ENCODE data around the gene PARP14.

GRCh38 chr3:122642935-122643334, 37.7 kb upstream of the PARP14 start:
- TF ChIP-seq POLR2A (IDR thresholded peaks at IDR 0.05; ENCODE audit: low read depth, low read length) (no peak), POLR2AphosphoS5 (IDR thresholded peaks at IDR 0.05; ENCODE audit: insufficient read depth, low read depth, low read length) (no peak), MYC (IDR thresholded peaks at IDR 0.05; ENCODE audit: low read depth, low read length) (no peak), JUN (IDR thresholded peaks at IDR 0.05; ENCODE audit: borderline replicate concordance, insufficient read depth, insufficient read length, low read depth) (no peak), GATA2 (IDR thresholded peaks at IDR 0.05; ENCODE audit: insufficient read depth, insufficient read length, low read depth, low read length) (no peak), EZH2 (IDR thresholded peaks at IDR 0.05; ENCODE audit: borderline replicate concordance, low read depth, low read length, severe bottlenecking) (no peak), MAX (IDR thresholded peaks at IDR 0.05; ENCODE audit: insufficient read depth, insufficient read length) (no peak), FOS (IDR thresholded peaks at IDR 0.05; ENCODE audit: borderline replicate concordance, insufficient read depth, low read length) (no peak)
- TF ChIP-seq, protein P1, sequence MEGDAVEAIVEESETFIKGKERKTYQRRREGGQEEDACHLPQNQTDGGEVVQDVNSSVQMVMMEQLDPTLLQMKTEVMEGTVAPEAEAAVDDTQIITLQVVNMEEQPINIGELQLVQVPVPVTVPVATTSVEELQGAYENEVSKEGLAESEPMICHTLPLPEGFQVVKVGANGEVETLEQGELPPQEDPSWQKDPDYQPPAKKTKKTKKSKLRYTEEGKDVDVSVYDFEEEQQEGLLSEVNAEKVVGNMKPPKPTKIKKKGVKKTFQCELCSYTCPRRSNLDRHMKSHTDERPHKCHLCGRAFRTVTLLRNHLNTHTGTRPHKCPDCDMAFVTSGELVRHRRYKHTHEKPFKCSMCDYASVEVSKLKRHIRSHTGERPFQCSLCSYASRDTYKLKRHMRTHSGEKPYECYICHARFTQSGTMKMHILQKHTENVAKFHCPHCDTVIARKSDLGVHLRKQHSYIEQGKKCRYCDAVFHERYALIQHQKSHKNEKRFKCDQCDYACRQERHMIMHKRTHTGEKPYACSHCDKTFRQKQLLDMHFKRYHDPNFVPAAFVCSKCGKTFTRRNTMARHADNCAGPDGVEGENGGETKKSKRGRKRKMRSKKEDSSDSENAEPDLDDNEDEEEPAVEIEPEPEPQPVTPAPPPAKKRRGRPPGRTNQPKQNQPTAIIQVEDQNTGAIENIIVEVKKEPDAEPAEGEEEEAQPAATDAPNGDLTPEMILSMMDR (IDR thresholded peaks at IDR 0.05; ENCODE audit: extremely low read depth in 1 of 2, insufficient read depth in 1 of 2, low read depth in 1 of 2, low read length in 2 of 2) = no peak

Data from endothelial cell of umbilical vein (primary cell).